ENCODE data around the gene FEM1B.
"Not testable (repeated sequence)": the region's sequence is repeated elsewhere in the genome, so short reads cannot be mapped to it uniquely, and the experiment has no call there.

Gene FEM1B

DNA sequence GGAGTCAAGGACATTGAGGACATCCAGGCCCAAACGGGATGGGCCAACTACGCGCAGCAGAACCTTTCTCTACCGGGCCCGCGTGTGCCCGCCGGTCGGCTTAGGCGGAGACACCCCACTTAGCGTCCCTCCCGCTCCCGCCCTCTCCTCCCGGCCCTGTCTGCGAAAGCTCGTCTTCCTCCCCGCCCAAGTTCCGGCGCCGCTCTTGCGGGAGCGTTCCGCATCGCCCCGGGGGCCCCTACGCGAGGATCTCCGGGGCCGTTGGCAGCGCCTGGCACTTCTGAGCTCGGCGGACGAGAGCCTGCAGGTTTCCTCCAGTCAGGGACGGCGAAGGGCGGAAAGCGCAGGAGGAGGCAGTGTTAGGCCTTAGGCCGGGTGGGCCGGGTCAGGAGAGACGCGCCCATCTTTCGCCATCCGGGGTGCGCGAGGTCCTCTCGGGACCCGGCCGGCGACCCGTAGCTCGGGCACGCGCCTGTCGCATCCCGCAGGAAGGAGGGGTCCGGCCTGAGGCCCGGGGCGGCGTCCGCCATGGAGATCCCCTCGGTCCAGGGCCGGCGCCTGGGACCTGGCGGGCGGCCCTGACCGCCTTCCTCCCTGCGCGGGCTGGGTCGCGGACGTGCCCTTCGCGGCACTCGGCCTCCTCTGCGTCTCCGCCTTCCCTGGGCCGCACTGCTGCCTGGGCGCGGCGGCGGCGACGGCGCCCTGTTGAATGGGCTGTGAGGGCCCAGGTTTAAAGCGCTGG is at the start of gene FEM1B:
TSS of gene FEM1B (plus strand) at position 143 of the 742 bp plus-strand sequence. CDS start 673 bp downstream, outside the sequence.
- DNase-seq (ENCODE audit: low spot score), result peak; percentile 91

DNA sequence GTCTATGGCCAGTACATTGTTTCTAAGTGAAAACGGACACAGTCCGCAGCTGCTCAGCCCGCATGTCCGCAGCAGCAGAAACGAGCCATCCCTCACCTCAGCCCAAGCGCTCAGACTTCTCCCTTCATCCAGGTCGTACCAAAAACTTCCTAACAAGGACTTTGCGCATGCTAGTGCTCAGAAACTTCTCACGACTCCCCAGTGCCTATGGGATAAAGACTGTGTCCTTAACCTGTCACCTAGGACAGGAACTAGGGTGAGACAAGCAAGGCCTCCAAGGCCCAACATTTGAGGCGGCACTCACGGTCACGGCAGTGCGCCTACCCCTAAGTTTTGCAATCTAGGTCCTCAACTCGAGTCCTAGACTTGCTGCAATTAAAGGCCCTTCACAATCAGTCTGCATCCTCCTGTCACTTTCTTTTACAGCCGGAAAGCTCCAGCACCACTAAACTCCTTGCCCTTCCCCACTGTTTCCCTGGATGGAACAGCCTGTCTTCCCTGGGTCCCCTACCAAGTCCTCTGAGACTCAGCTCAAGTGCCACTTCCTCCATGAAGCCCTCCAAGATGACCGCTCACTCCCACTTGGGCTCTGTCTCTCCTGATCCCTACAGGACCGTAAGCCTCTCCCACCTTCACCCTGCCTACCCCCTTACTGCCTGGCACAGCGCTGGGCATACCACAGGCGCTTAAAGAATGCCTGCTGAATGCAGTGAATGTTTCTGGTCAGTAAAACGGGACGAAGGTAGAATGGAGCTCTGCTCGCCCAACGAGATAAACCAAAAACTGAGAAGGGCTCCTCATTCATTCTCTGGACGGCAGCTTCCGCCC is 49.2 kb upstream of the FEM1B start:
- DNase-seq (ENCODE audit: low spot score), result no peak

DNA sequence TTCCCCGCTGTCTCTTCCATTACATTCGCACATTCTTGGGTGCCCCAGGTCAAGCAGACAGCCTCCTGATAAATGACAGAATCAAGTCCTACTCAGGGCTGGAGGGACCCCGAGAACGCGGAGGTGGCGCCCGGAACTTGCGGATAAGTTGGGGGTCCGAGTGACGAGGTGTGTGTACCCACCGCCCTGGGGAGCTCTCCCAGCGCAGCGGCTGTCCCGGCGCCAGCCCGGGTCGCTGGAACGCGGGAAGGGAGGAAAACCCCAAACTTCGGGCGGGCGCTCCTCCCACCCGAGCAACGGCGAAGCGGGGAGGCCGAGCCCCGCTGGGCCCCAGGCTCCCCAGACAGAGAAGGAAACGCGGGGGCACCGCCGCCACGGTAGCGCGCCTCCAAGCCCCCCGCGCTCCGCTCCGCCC is 48.6 kb upstream of the FEM1B start:
- no peak for DNase-seq (ENCODE audit: low spot score)

DNA sequence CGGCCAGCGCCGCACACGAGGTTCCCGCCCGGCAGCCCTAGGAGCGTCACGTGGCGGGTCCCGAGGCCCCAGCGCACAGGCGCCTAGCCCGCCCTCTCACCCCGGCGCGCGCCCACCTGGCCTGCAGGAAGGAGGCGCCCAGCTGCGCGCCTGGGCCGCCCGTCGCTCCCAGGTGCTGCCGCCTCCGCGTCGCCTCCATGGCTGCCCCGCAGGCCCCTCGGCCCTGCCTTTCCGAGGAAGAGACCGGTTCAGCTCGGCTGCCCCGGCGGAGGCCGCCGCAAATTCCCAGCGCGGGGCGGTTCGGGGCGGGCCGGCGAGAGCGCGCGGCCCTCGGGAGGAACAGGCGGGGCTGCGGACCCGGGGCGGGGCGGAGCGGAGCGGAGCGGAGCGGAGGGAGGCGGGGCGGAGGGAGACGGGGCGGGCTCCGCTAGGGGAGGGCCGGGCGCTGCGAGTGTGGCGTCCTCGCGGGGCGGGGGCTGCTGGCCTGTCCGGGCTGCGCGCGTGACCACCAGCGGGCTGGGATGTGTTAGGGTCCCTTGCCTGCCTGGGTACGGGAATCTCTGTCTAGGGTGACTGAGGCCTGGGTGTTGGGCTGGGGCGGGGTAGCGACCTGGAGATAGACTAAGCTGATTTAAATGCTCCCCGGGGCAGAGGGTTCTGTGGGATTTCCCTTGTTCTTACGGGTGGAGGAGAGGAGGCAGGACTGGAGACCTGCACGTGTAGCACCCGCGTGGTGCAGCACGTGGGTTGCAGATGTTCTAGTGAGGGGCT is 48.0 kb upstream of the FEM1B start, which contains the start of gene CLN6:
TSS of gene CLN6 (minus strand) at position 343 of the 771 bp plus-strand sequence. CDS start at position 199, 144 bp downstream.
- DNase-seq (ENCODE audit: low spot score), result peak; percentile 82

DNA sequence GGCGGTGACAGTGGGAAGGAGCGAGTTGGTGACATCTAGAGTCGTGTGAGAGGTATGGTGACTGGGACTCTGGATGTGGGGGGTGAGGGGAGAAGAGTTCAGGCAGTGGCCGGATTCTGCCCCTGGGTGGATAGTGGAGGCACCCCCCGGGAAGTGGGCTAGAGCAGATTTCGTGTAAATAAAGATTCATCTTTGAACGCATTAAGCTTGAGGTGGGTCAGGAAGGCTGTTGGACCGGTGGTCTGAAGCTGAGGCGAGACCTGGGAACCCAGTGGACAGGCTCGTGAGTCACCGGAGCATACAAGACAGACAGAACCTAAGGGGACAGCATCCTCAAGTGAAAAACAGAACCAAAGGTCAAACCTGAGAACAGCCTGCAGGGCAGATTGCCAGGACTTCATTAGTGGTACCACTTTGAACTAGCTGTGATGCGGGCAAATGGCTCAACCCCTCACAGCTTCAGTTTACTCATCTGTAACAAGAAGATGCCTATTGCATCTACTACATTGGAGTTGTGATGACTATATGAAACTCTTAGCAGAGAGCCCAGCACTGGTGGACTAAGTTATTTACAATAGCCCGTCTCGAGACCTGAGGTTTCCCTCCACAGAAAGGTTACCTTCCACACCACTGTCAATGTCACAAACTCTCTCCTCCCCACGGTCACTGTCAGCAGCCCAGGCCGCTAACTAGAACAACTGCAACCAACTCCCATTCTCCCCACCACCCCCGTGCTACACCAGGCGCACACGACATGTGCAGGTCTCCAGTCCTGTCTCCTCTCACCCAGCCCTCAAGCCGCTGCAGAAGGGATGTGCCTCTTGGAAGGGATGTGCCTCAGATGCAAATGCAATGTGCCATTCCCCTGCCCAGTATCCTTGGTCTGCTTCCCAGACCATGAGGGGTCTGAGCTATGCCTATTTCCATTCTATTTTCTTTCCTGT is 47.1 kb upstream of the FEM1B start:
- peak; percentile 42 for DNase-seq (ENCODE audit: low spot score)

DNA sequence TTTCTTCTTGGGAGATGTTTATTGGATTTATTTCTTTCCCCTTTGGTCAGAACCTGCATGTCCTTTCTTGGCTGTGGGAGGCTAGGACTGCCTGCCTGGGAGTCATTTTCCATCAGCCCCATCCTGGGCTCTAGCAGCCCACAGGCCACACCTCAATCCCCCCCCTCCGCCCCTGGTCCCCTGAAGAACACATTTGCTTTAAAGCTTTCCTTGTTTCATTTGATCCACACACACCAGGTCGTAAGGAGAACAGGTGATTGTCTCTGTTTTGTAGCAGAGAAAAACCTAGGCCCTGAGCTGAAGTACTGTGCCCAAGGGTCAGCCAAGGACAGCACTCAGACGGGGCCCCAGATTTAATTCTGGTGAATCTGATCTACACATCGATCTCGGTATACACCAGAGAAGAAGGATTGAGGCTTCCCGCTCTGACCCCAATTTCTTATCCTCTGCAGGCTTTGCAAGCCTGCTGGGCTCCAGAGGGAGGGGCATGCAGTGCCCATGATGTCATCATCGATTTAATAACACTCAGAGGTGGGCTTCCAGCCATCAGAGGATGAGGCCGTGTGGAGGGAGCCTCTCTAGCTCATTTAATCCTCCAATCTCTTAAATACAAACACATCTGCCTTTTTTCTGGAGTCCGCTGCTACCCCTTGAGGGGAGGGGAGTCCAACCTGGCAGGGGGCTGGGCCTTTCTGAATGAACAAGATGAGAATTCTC is 46.3 kb upstream of the FEM1B start:
- no peak for DNase-seq (ENCODE audit: low spot score)

DNA sequence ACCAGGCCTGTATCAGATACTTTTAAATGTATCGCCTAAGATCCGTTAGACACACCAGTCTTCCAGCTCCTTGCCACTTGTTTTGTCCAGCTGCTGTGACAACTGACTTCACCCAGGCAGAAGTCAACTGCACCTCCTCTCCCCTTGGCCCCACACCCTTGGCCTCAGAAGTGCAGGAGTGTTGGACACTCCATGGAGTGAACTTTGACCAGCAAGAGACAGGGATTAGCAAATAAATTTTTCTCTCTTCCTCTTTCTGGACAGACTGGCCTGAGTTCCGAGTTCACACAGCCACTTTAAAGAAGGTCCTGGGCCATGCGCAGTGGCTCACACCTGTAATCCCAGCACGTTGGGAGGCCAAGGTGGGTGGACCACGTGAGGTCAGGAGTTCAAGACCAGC is 45.1 kb upstream of the FEM1B start:
- DNase-seq (ENCODE audit: low spot score), result peak; percentile 46

DNA sequence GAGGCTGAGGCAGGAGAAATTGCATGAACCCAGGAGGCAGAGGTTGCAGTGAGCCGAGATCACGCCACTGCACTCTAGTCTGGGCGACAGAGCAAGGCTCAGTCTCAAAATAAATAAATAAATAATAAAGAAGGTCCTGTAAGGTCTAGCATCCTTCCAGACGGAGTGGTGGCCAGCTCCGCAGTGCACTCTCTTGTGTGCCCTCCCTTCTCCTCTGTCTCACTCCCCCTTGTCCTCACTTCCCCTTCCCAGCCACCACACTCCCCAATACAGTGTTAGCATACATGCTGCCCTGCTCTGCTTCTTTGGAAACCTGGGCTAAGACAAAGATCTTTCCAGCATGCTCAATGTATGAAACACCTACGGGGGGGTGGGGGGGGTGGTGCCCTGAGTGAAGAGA is 44.6 kb upstream of the FEM1B start:
- DNase-seq (ENCODE audit: low spot score), result peak; percentile 60

DNA sequence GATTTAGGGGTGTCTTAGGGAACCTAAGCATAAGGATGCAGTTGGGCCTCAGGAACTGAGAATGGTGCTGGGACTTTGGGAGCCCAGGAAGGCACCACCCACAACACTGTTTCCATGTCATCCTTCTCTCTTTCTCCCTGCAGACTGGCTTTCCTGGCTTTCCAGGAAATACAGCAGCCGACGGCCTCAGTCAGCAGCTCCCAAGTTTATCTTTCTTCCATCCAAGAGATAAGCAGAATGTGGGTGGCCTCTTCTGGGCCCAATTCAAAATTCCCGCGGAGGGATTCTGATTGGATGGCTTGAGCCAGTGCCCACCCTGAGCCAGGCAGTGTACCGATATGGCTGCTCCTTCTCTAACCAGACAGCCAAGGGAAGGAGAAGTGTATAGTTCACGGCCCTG is 43.5 kb upstream of the FEM1B start:
- DNase-seq (ENCODE audit: low spot score), result no peak

DNA sequence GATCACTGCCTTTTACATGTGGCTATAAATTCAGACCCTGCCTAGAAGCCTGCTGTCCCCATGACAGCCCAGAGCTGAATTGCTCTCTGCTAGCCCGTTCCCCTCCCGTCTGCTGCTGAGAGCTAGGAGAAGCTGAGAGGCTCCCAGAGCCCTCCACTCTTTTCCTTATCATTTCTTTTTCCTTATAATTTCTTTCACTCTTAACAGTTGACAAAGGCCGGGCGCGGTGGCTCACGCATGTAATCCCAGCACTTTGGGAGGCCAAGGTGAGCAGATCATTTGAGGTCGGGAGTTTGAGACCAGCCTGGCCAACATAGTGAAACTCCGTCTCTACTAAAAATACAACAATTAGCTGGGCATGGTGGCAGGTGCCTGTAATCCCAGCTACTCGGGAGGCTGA is 43.0 kb upstream of the FEM1B start:
- DNase-seq (ENCODE audit: low spot score), result not testable (repeated sequence)

DNA sequence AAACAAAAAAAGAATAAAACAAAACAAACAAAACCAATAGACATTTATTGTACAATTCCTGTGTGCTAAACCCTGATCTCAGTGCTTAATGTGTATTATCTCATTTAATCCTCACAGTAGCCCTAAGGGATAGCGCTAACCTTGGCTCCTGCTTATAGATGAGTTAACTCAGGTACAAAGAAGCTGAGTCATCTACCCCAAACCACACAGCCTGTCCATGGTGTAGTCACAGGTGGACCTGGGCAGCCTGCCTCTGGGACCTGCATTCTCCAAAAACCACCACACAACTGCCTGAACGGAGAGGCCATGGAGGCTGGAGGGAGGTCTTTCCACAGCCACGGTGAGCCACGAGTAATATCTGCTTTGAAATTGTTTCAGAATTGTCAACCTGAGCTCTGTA is 42.5 kb upstream of the FEM1B start:
- no peak for DNase-seq (ENCODE audit: low spot score)

DNA sequence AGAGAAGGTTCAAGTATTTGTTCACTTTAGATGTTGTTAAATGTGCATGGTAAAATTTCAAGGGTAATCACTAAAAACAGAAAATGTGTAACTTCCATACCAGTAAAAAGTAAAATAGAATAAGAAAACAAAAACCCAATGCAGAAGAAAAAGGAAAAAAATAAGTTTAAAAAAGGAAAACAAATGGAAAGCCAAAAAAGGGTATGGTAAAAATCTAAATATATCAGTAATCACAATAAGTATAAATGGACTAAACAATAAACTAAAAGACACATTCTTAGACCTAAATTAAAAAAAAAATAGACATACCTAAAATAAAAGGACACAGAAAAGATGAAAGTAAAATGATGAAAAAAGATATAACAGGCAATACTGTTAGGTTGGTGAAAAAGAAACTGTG is 38.5 kb upstream of the FEM1B start:
- DNase-seq (ENCODE audit: low spot score), result no peak

DNA sequence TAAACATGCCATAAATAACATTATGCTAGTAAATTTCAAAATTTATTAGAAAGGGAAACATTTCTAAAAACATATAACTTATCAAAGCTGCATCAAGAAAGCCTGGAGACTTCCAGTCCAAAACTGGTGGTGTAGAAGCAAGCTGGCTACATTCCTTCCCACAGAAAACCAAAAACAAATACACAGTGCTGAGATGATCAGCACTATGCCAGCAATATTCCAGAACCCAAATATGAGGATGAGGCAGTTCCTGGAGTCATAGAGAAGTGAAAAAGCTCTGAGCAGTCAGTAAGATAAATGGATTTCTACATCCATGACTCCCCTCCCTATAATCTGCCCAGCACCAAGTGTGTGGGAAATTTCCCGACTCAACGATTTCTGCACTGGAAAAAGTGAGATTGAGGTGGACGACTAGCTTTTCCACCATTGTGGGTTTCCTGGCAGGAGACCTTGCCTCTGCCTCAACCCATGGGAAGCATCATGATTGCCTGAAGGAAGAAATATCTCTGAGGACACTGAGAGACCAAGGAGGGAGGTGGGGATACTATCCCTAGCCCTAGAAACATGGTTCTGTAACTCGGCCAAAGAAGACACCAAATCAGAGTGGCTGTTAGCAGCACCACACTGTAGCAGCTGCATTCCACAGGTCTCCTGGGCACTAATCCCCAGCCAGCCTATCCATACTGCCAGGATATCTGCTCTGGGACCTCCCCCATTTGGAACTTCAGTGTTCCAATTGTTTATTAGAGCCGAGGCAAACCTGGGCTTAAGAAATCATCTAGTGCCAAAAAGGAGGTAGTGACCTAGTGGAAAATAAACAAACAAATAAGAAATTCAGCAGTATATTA is 36.2 kb upstream of the FEM1B start:
- no peak for DNase-seq (ENCODE audit: low spot score)

DNA sequence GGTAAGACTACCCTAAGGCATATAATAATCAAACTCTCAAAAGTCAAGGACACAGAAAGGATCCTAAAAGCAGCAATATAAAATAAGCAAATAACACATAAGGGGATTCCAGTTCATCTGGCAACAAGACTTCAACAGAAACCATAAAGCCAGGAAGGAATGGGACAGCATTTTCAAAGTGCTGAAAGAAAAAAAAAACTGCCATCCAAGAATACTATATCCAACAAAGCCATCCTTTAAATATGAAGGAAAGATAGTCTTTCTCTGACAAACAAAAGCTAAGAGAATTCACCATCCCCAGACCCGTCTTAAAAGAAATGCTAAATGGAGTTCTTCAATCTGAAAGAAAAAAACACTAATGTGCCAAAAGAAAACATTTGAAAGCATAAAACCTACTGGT is 33.3 kb upstream of the FEM1B start:
- no peak for DNase-seq (ENCODE audit: low spot score)

DNA sequence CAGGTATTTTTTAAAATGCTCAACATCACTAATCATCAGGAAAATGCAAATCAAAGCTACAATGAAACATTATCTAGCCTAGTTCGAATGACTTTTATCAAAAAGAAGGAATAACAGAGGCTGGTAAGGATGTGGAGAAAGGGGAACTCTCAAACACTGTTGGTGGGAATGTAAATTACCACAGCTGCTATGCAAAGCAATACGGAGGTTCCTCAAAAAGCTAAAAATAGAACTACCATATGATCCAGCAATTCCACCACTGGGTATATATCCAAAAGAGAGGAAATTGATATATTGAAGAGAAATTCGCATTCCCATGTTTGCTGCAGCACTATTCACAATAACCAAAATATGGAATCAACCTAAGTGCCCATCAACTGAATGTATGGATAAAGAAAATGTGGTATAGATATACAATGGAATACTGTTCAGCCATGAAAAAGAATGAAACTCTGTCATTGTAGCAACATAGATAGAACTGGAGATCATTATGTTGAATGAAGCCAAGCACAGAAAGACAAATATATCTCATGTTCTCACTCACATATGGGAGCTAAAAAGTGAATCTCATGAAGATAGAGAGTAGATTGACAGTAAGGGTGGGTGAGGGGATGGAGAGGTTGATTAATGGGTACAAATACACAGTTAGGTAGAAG is 28.4 kb upstream of the FEM1B start:
- no peak for DNase-seq (ENCODE audit: low spot score)

DNA sequence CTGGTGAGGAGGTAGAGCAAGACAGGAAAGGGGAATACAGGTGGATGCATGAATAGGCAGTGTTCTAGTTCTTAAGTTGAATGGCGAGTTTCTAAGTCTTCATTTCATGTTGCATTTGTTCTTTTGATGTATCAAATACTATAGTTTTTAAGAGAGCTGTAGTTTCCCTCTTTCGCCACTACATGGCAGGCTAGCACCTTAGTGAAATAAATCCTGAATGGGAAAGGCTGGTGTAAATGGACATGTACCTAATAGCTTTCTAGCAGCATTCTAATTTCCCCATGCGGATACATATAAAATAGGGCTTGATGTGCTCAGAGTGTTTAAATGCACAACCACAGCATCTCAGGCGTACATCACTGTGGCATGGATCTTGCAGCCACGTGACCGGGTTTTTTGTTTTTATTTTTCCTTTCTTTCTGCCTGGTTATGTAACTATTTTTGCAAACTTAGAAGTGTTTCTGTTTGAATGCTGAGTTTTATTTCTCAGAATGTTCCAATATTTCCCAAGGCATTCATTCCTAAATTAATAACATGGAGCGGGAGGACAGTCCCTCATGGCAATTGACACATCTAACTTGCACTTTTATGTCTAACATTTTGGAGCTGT is 24.5 kb upstream of the FEM1B start:
- DNase-seq (ENCODE audit: low spot score), result peak; percentile 94

DNA sequence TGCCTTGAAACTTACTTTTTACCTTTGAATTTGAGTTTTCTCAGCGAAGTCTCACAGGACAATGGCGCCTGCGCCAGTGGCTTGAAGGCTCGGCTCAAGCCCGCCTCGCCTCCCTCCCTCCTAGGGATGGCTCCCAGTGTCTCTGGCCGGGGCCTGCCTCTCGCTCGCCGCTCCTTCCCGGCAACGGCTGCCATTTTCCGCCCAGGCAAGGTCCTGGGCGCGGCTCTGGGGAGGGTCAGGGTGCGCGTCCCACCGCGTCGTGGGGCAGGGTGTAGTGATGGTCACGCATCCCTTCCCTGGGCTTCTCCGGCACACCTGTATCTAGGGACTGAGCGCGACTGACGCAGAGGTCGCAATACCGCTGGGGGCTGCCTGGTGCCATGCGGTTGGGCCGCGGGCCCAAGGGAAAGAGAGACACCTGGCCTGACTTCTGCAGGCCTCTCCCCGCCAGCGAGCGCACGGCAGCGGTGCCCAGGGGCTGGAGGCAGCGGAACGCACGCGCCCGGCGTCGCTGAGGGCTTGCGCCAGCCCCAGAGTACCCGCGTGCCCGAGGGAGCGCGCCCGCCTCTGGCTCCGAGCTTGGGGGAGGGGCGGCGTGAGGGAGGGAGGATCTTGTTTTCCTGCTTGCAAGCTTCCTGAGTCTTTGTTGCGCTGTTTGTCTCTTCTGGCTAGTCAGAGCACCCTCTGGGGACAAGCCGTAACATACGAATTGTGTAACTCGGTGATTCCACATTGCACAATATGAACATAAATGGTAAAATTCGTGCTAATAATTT is 20.7 kb upstream of the FEM1B start:
- DNase-seq (ENCODE audit: low spot score), result peak; percentile 92

DNA sequence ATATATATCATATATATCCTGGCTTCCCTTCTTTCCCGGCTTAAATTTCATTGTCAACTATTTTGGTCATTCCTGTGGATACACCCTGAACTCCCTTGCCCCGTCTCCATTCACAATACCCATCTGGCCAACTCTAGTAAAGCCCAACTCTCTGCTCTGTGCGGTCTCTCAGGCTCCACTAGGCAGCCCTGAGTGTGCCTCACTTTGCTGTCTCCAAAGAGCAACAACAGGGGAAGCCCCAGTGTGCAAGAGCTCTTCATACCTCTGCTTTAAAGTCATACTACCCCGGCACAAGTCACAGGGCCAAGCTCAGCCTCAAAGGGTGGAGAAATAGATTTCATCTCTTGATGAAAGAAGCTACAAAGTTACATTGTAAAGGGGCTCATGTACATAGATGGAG is 18.9 kb upstream of the FEM1B start:
- no peak for DNase-seq (ENCODE audit: low spot score)

All from pons (tissue), 1 donor.